Measurements from ENCODE around the gene RBBP9. TPM values are rescaled to one million over a fixed set of nuclear protein-coding genes. Genes with fewer than 3 reads are reported as not detected.

RBBP9 gene
- total and polyA plus RNA-seq, 12 donors: 5.3 to 46.3 (median 27.0) TPM

DNA sequence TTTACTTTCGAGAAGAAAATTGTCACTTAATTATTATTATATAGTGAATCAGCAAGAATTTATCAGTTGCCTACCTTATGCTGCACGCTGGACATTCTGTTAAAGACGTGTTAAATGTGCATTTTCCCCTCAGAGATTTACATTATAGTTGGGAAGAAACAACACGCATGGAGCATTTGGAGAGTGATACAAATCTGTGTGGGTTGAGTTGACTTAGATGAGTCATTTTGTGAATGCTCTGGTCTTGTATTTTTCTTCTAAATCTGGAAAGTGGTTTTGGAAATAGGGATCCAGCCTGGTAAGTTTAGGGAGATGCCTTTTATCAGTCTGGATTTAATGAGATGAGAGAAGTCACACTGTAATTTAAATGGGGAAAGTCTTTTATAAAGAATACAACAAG lies 46.2 kb upstream of the RBBP9 start:
- H3K4me1 ChIP-seq (replicated peaks in 1 of 2): no peaks in the 10 kb centered on the region
- 94 to 97% (median 96%) methylated on average over 4 of the region's 4 CpGs for whole genome bisulfite sequencing, 4 donors
- TF ChIP-seq POLR2A (IDR thresholded peaks at IDR 0.05): no peak
- TF ChIP-seq, protein P1, sequence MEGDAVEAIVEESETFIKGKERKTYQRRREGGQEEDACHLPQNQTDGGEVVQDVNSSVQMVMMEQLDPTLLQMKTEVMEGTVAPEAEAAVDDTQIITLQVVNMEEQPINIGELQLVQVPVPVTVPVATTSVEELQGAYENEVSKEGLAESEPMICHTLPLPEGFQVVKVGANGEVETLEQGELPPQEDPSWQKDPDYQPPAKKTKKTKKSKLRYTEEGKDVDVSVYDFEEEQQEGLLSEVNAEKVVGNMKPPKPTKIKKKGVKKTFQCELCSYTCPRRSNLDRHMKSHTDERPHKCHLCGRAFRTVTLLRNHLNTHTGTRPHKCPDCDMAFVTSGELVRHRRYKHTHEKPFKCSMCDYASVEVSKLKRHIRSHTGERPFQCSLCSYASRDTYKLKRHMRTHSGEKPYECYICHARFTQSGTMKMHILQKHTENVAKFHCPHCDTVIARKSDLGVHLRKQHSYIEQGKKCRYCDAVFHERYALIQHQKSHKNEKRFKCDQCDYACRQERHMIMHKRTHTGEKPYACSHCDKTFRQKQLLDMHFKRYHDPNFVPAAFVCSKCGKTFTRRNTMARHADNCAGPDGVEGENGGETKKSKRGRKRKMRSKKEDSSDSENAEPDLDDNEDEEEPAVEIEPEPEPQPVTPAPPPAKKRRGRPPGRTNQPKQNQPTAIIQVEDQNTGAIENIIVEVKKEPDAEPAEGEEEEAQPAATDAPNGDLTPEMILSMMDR (IDR thresholded peaks at IDR 0.05): no peak
- no peaks in the 10 kb centered on the region for H3K27me3 ChIP-seq
- H3K9me3 ChIP-seq (replicated peaks in 1 of 3): no peaks in the 10 kb centered on the region
- no peak for DNase-seq
- H3K36me3 ChIP-seq (replicated peaks in 1 of 2): peaks cover 0 to 67% of the 10 kb centered on the region in 2 donors
- H3K27ac ChIP-seq: no peak overlapping the region
- no peak overlapping the region for H3K4me3 ChIP-seq
- intact Hi-C loops (cut with DNase I): no loop called here

DNA sequence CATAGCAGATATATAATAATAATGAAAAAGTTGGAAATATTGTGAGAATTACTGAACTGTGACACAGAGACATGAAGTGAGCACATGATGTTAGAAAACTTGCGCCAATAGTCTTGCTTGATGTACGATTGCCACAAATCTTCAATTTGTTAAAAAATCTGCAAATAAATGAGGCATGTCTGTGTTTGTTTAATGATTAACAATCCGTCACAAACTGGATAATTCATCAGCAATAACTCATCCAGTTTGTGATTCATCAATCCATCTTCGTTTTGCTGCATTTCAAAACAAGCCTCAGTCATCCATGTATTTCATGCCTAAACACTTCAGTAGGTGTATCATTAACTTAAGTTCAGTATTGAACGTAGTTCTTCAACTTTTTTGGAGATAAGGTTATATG lies 44.7 kb upstream of the RBBP9 start:
- no peaks in the 10 kb centered on the region for H3K27me3 ChIP-seq
- no peak overlapping the region for H3K27ac ChIP-seq
- H3K4me3 ChIP-seq: no peak overlapping the region
- intact Hi-C loops (cut with DNase I): no loop called here
- no peaks in the 10 kb centered on the region for H3K9me3 ChIP-seq (replicated peaks in 1 of 3)
- 77 to 87% (median 82%) methylated on average over 5 of the region's 5 CpGs for WGBS, 4 donors
- DNase-seq: no peak
- no peak for TF ChIP-seq POLR2A (IDR thresholded peaks at IDR 0.05)
- TF ChIP-seq, protein P1 (IDR thresholded peaks at IDR 0.05): no peak
- no peaks in the 10 kb centered on the region for H3K4me1 ChIP-seq (replicated peaks in 1 of 2)
- H3K36me3 ChIP-seq (replicated peaks in 1 of 2): peaks cover 0 to 64% of the 10 kb centered on the region in 2 donors

GRCh38 chr20:18537651-18538050 lies 40.6 kb upstream of the RBBP9 start:
- Histone ChIP-seq H3K36me3 (replicated peaks in 1 of 2) (peaks cover 0 to 61% of the 10 kb centered on the region in 2 donors), H3K4me1 (replicated peaks in 1 of 2) (no peaks in the 10 kb centered on the region), H3K27ac (no peak overlapping the region), H3K27me3 (no peaks in the 10 kb centered on the region), H3K4me3 (no peak overlapping the region), H3K9me3 (replicated peaks in 1 of 3) (no peaks in the 10 kb centered on the region)
- TF ChIP-seq, protein P1 (IDR thresholded peaks at IDR 0.05): no peak
- TF ChIP-seq POLR2A (IDR thresholded peaks at IDR 0.05): no peak
- DNase-seq: no peak
- WGBS, 4 donors: 77 to 100% (median 97%) methylated on average over 2 of the region's 2 CpGs
- intact Hi-C loops (cut with DNase I): no loop called here

DNA sequence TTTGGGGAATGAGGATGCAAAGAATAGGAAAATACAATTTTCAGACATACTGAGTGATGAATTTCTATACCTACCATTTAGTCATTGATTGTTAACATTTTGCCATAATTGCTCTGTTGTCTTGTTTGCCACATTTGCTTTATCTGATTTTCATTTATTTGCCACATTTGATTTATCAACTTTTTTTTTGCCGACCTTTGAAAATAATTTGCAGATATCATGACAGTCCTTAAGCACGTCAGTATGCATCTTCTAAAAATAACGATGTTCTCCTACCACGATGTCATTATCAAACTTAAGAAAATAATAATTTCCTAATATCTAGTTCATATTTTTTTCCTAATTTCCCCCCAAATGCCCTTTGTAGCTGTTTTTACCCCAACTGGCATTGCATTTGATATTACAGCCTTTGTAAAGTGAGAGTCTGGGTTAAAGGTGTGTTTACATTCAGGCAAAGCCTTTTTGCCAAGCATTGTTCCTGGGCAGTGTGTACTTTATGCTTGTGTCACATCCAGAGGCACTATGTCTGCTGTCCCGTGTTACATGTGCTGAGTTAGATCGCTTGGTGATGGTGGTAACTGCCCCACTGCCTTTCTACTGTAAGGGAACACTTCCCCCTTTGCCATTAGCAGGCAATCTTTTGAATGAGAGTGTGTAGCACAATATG lies 37.1 kb upstream of the RBBP9 start:
- no peak for TF ChIP-seq POLR2A (IDR thresholded peaks at IDR 0.05)
- TF ChIP-seq, protein P1 (IDR thresholded peaks at IDR 0.05): no peak
- intact Hi-C loops (cut with DNase I): no loop called here
- H3K9me3 ChIP-seq (replicated peaks in 1 of 3): no peaks in the 10 kb centered on the region
- WGBS, 4 donors: 81 to 92% (median 82%) methylated on average over 6 of the region's 6 CpGs
- H3K36me3 ChIP-seq (replicated peaks in 1 of 2): peaks cover 0 to 80% of the 10 kb centered on the region in 2 donors
- DNase-seq: no peak
- H3K27me3 ChIP-seq: no peaks in the 10 kb centered on the region
- H3K4me1 ChIP-seq (replicated peaks in 1 of 2): no peaks in the 10 kb centered on the region
- H3K27ac ChIP-seq: no peak overlapping the region
- H3K4me3 ChIP-seq: no peak overlapping the region

Data from adrenal gland (tissue), 12 donors.